GM12874 (cell line): ENCODE results near the gene BRI3.
A peak's percentile ranks its signal among the peaks of the same experiment; 100 is the strongest.

ENCODE experiments used
- CTCF ChIP-seq: IDR thresholded peaks from 2 replicates; pipeline ENCODE4 v1.5.1; 2011; ENCODE audit warnings: low read depth, mild to moderate bottlenecking, control low read depth, low read length, moderate library complexity; ENCODE audit not compliant: insufficient read depth

Gene BRI3

GRCh38 chr7:98254516-98254915 lies 27.0 kb upstream of the BRI3 start:
- TF ChIP-seq CTCF: no peak

- TF ChIP-seq CTCF: no peak
Observed at GRCh38 chr7:98254951-98255610, 26.4 kb upstream of the BRI3 start.

- TF ChIP-seq CTCF: no peak
Observed at GRCh38 chr7:98256431-98256830, 25.1 kb upstream of the BRI3 start.

- no peak for TF ChIP-seq CTCF
Observed at GRCh38 chr7:98257701-98258100, 23.8 kb upstream of the BRI3 start.

- no peak for TF ChIP-seq CTCF
Observed at GRCh38 chr7:98265841-98266271, 15.6 kb upstream of the BRI3 start.

- TF ChIP-seq CTCF: peak; percentile 19; the same call in 1 of the 2 replicates
Observed at GRCh38 chr7:98266840-98267239, 14.6 kb upstream of the BRI3 start.

GRCh38 chr7:98267303-98267702 lies 14.2 kb upstream of the BRI3 start:
- no peak for TF ChIP-seq CTCF
